Left ventricle myocardium inferior (tissue), 1 donor: ENCODE measurements around the gene MOK. TPM values are rescaled to one million over a fixed set of nuclear protein-coding genes. Genes with fewer than 3 reads are reported as not detected.

Experiments
- DNase-seq: peaks from one replicate; pipeline ENCODE4 v3.0.0-alpha.2; 2020
- H3K27ac ChIP-seq: fragments of 200-600 bp; replicated peaks from 2 replicates; pipeline ENCODE4 v1.8.0; 2021
- H3K27me3 ChIP-seq: fragments of 200-600 bp; 2 replicates; pipeline ENCODE4 v1.8.0; 2021; ENCODE audit warnings: low read depth
- H3K36me3 ChIP-seq: fragments of 200-600 bp; 2 replicates; pipeline ENCODE4 v1.8.0; 2021
- H3K4me1 ChIP-seq: fragments of 200-600 bp; 2 replicates; pipeline ENCODE4 v1.8.0; 2021
- H3K4me3 ChIP-seq: fragments of 200-600 bp; 2 replicates; pipeline ENCODE4 v1.8.0; 2021; ENCODE audit warnings: mild to moderate bottlenecking, moderate library complexity
- H3K9me3 ChIP-seq: fragments of 200-600 bp; replicated peaks from 2 replicates; pipeline ENCODE4 v1.8.0; 2021
- intact Hi-C: fragments of 100-400 bp; cut with micrococcal nuclease; formaldehyde crosslinking; loops from one replicate; pipeline ENCODE4 v1.11.0; 2022
- total RNA-seq: library from RNA; stranded (reverse); fragmentation: NEBNext Ultra II Directional; extraction: Animal tissue kit (Norgen Biotek cat#: 25700); gene quantifications from one replicate; pipeline ENCODE4 v1.2.1, GENCODE V29; 2021
- TF ChIP-seq, protein P1 (sequence below): fragments of 200-600 bp; IDR thresholded peaks from 2 replicates; pipeline ENCODE4 v1.8.0; 2021; ENCODE audit warnings: antibody characterized with exemption, mild to moderate bottlenecking, borderline replicate concordance
- donor health status: DM: no; HTN: yes; CAD: no; lungs with severe emphysema.

MOK gene
- total RNA-seq, 1 donor from 2014 or later = 12.2 TPM

DNA sequence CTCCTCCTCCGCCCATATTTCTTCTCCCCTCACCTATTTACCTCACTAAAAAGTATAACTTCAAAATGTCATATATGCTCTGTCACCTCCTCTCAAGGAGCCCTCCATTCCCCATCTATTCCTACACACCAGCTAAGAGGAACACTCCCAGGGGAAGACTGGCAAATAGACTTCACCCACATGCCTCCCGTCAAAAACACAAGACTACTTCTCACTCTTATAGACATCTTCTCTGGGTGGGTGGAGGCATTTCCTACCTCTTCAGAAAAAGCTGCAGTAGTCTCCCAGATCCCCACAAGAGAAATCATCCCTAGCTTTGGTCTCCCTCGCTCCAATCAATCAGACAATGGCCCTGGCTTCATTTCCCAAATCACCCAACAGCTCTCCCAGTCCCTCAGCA lies 66.2 kb downstream of the MOK start:
- DNase-seq = no peak
- intact Hi-C loops = loop anchor here (5.0 kb wide), 1 partner anchor 74 kb away; no protein-coding TSS in a partner anchor
- H3K36me3 ChIP-seq = no peaks in the 10 kb centered on the region
- H3K4me3 ChIP-seq = no peak overlapping the region
- H3K9me3 ChIP-seq = no peaks in the 10 kb centered on the region
- no peak overlapping the region for H3K27ac ChIP-seq
- H3K27me3 ChIP-seq = no peaks in the 10 kb centered on the region
- H3K4me1 ChIP-seq = peaks cover 7% of the 10 kb centered on the region
- TF ChIP-seq, protein P1, sequence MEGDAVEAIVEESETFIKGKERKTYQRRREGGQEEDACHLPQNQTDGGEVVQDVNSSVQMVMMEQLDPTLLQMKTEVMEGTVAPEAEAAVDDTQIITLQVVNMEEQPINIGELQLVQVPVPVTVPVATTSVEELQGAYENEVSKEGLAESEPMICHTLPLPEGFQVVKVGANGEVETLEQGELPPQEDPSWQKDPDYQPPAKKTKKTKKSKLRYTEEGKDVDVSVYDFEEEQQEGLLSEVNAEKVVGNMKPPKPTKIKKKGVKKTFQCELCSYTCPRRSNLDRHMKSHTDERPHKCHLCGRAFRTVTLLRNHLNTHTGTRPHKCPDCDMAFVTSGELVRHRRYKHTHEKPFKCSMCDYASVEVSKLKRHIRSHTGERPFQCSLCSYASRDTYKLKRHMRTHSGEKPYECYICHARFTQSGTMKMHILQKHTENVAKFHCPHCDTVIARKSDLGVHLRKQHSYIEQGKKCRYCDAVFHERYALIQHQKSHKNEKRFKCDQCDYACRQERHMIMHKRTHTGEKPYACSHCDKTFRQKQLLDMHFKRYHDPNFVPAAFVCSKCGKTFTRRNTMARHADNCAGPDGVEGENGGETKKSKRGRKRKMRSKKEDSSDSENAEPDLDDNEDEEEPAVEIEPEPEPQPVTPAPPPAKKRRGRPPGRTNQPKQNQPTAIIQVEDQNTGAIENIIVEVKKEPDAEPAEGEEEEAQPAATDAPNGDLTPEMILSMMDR = no peak

DNA sequence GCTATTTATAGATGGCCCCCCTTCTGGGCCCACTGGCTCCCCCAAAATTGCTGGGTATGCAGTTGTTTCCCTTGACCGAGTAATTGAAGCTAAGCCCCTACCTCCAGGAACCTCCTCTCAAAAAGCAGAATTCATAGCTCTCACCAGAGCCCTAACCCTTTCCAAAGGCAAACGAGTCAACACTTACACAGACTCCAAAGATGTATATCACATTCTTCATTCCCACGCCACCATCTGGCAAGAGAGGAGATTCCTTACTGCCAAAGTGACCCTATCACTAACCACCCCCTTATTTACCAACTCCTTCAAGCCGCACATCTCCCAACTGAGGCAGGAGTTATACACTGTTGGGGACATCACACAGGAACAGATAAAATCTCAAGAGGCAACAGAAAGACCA lies 66.8 kb downstream of the MOK start:
- no peak for DNase-seq
- intact Hi-C loops = loop anchor here (5.0 kb wide), 1 partner anchor 74 kb away; no protein-coding TSS in a partner anchor

DNA sequence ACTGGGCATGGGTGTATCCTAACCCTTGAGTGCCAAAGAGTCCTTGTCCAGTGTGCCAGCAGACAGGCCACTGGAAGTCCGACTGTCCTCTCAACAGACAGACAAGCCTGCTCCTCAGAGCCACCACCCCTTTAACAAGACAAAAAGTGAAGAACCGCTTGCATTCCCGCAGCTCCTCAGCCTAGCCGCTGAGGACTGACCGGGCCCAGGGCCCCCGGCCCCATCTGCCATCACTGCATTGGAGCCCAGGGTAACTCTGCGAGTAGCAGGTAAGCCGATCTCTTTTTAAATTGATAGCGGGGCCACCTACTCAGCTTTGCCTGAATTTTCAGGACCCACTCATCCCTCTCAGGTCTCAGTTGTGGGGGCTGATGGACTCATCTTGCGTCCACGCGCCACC lies 68.9 kb downstream of the MOK start:
- no peak overlapping the region for H3K27ac ChIP-seq
- TF ChIP-seq, protein P1 = no peak
- H3K9me3 ChIP-seq = no peaks in the 10 kb centered on the region
- intact Hi-C loops = loop anchor here (5.0 kb wide), 1 partner anchor 76 kb away; no protein-coding TSS in a partner anchor
- H3K36me3 ChIP-seq = peaks cover 17% of the 10 kb centered on the region
- no peak for DNase-seq
- H3K4me3 ChIP-seq = no peak overlapping the region
- H3K27me3 ChIP-seq = no peaks in the 10 kb centered on the region
- H3K4me1 ChIP-seq = peaks cover 7% of the 10 kb centered on the region

More for the DNA sequence above, 66.8 kb downstream of the MOK start:
- no peak overlapping the region for H3K4me3 ChIP-seq
- H3K27ac ChIP-seq = no peak overlapping the region
- peaks cover 7% of the 10 kb centered on the region for H3K4me1 ChIP-seq
- TF ChIP-seq, protein P1 = no peak
- H3K36me3 ChIP-seq = no peaks in the 10 kb centered on the region
- no peaks in the 10 kb centered on the region for H3K27me3 ChIP-seq
- no peaks in the 10 kb centered on the region for H3K9me3 ChIP-seq

DNA sequence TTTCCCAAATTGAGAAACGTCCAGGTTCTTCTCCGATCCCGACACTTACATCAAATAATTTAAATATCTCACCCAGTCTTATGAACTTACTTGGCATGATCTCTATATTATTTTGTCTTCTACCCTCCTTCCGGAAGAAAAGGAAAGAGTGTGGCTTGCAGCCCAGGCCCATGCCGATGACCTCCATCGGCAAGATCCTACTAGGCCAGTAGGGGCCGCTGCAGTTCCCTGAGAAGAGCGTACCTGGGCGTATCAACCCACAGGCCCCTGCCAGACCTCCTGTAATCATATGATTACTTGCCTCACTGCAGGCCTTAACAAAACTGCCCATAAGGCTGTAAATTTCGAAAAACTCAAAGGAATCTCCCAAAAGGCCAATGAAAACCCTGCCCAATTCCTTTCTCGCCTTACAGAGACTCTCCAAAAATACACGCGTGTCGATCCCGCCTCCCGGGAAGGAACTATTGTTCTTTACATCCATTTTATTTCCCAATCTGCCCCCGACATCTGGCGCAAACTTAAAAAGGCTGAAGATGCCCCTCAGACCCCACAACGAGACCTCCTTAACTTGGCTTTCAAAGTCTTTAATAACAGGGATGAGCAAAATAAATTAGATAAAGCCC lies 69.6 kb downstream of the MOK start:
- Histone ChIP-seq H3K27me3 (no peaks in the 10 kb centered on the region), H3K9me3 (no peaks in the 10 kb centered on the region), H3K36me3 (peaks cover 24% of the 10 kb centered on the region), H3K4me3 (peak overlapping the region; percentile 52), H3K4me1 (peaks cover 7% of the 10 kb centered on the region), H3K27ac (peak overlapping the region; percentile 17)
- intact Hi-C loops = loop anchor here (5.0 kb wide), 1 partner anchor 77 kb away; no protein-coding TSS in a partner anchor
- DNase-seq = peak; percentile 88
- TF ChIP-seq, protein P1 = peak; percentile 91

DNA sequence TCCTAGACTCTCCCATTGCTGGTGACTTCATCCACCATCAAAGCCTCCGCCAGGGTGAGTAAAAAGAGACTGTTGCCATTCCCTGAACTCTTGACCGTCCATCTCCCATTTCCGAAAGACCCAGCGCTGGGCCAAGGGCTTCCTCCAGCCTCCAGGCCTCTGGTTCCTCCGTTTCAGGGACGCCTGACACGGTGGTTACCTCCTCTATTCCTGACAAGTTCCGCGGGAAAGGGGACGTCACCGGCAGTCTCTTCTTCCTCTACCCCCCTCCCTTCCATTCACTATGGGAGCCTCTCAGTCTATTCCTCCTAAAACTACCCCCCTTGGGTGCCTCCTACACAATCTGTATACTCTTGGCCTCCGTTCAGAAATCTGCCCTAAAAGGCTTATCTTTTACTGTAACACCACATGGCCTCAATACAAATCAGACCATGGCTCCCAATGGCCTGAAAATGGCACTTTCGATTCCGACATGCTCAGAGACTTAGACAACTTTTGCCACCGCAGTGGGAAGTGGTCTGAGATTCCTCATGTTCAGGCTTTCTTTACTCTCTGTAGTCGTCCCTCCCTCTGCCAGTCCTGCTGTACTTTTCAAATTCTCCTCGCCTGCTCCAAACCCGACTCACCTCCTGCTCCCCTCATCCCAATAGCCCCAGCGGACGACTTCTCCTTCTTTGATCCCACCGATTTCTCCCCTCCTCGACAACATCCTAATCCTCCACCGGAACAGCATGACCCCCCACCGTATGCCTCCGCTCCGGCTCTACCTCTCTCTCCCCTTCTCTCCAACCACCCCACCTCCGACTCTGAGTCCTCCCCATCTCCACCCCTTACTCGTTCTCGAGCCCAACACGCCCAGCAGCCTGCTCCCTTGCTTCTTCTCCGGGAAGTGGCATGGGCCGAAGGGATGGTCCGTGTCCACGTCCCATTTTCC lies 70.4 kb downstream of the MOK start:
- H3K36me3 ChIP-seq = peaks cover 24% of the 10 kb centered on the region
- peak overlapping the region; percentile 52 for H3K4me3 ChIP-seq
- no peaks in the 10 kb centered on the region for H3K9me3 ChIP-seq
- H3K27me3 ChIP-seq = no peaks in the 10 kb centered on the region
- peak overlapping the region; percentile 17 for H3K27ac ChIP-seq
- intact Hi-C loops = loop anchor here (5.0 kb wide), 1 partner anchor 78 kb away; no protein-coding TSS in a partner anchor
- DNase-seq = no peak
- TF ChIP-seq, protein P1 = no peak
- peaks cover 7% of the 10 kb centered on the region for H3K4me1 ChIP-seq
